WTC11 (cell line): ENCODE results near the gene SRSF4. TPM values are rescaled to one million over a fixed set of nuclear protein-coding genes. Genes with fewer than 3 reads are reported as not detected.

Experiments used
- AR ChIP-seq: fragments of 250-450 bp; sonication (Bioruptor Pico); IDR thresholded peaks from 2 replicates; pipeline ENCODE4 v1.9.0; 2021; ENCODE audit warnings: mild to moderate bottlenecking
- ATF1 ChIP-seq: sonication (generic); formaldehyde crosslinking; IDR thresholded peaks from 2 replicates; pipeline ENCODE4 v1.8.1; 2023; ENCODE audit warnings: mild to moderate bottlenecking, moderate library complexity, missing genetic modification reagents
- ATF2 ChIP-seq: sonication (generic); formaldehyde crosslinking; IDR thresholded peaks from 2 replicates; pipeline ENCODE4 v1.8.1; 2022; ENCODE audit warnings: low read depth, missing genetic modification reagents, borderline replicate concordance
- ATF6 ChIP-seq: sonication (generic); formaldehyde crosslinking; IDR thresholded peaks from 2 replicates; pipeline ENCODE4 v1.8.1; 2023; ENCODE audit warnings: mild to moderate bottlenecking, missing genetic modification reagents
- E2F1 ChIP-seq: sonication (generic); formaldehyde crosslinking; IDR thresholded peaks from 2 replicates; pipeline ENCODE4 v1.8.0; 2022; ENCODE audit warnings: mild to moderate bottlenecking, missing genetic modification reagents
- E2F4 ChIP-seq: sonication (generic); formaldehyde crosslinking; IDR thresholded peaks from 2 replicates; pipeline ENCODE4 v1.8.1; 2022; ENCODE audit warnings: low read depth, mild to moderate bottlenecking, moderate library complexity, missing genetic modification reagents, borderline replicate concordance
- E2F5 ChIP-seq: sonication (generic); formaldehyde crosslinking; IDR thresholded peaks from 2 replicates; pipeline ENCODE4 v1.8.1; 2022; ENCODE audit warnings: mild to moderate bottlenecking, moderate library complexity, missing genetic modification reagents
- FOXK1 ChIP-seq: sonication (generic); formaldehyde crosslinking; IDR thresholded peaks from 2 replicates; pipeline ENCODE4 v1.8.0; 2022; ENCODE audit warnings: mild to moderate bottlenecking, moderate library complexity, missing genetic modification reagents
- GRHL2 ChIP-seq: fragments of 250-450 bp; sonication (Bioruptor Pico); IDR thresholded peaks from 2 replicates; pipeline ENCODE4 v1.8.0; 2022; ENCODE audit warnings: mild to moderate bottlenecking, moderate library complexity; ENCODE audit not compliant: insufficient replicate concordance, severe bottlenecking
- IRF1 ChIP-seq: sonication (generic); formaldehyde crosslinking; IDR thresholded peaks from 2 replicates; pipeline ENCODE4 v1.8.0; 2023; ENCODE audit warnings: missing genetic modification reagents
- MXD4 ChIP-seq: fragments of 250-450 bp; sonication (Bioruptor Pico); IDR thresholded peaks from 2 replicates; pipeline ENCODE4 v1.8.0; 2021; ENCODE audit warnings: mild to moderate bottlenecking, moderate library complexity, borderline replicate concordance
- NR1H2 ChIP-seq: sonication (generic); formaldehyde crosslinking; IDR thresholded peaks from 2 replicates; pipeline ENCODE4 v1.9.0; 2021; ENCODE audit warnings: mild to moderate bottlenecking, moderate library complexity, missing genetic modification reagents
- PREB ChIP-seq: sonication (generic); formaldehyde crosslinking; IDR thresholded peaks from 2 replicates; pipeline ENCODE4 v1.8.1; 2022; ENCODE audit warnings: mild to moderate bottlenecking, missing genetic modification reagents, moderate library complexity, borderline replicate concordance
- PRRX2 ChIP-seq: fragments of 250-450 bp; sonication (Bioruptor Pico); IDR thresholded peaks from 2 replicates; pipeline ENCODE4 v1.8.0; 2021; ENCODE audit warnings: mild to moderate bottlenecking
- STAT6 ChIP-seq: sonication (generic); formaldehyde crosslinking; conservative IDR thresholded peaks from 2 replicates; pipeline ENCODE4 v1.8.1; 2023; ENCODE audit warnings: mild to moderate bottlenecking, low read depth, missing genetic modification reagents, moderate library complexity
- TCF7 ChIP-seq: sonication (generic); formaldehyde crosslinking; IDR thresholded peaks from 2 replicates; pipeline ENCODE4 v1.8.0; 2022; ENCODE audit warnings: mild to moderate bottlenecking, low read depth, missing genetic modification reagents, moderate library complexity
- USF2 ChIP-seq: sonication (generic); formaldehyde crosslinking; IDR thresholded peaks from 2 replicates; pipeline ENCODE4 v1.8.1; 2023; ENCODE audit warnings: mild to moderate bottlenecking, missing genetic modification reagents, moderate library complexity
- ZNF138 ChIP-seq: sonication (generic); formaldehyde crosslinking; conservative IDR thresholded peaks from 2 replicates; pipeline ENCODE4 v1.8.1; 2022; ENCODE audit warnings: mild to moderate bottlenecking, moderate library complexity, missing genetic modification reagents
- total RNA-seq: library from RNA; stranded (reverse); gene quantifications from 3 replicates; pipeline ENCODE4 v1.2.3, GENCODE V29; 2021

Gene SRSF4
- total RNA-seq, 1 experiment from 2014 or later, result 99.9 TPM

- TF ChIP-seq E2F1 (CRISPR knock-in tag) (no peak), ATF1 (CRISPR knock-in tag) (no peak), ATF6 (no peak), AR (CRISPR knock-in tag) (no peak), E2F5 (CRISPR knock-in tag) (no peak), PREB (CRISPR knock-in tag) (no peak), USF2 (CRISPR knock-in tag) (no peak), ATF2 (no peak), IRF1 (no peak), PRRX2 (CRISPR knock-in tag) (no peak), FOXK1 (no peak; the same call in 1 of the 2 replicates), ZNF138 (CRISPR knock-in tag) (no peak), NR1H2 (no peak), GRHL2 (CRISPR knock-in tag) (no peak), MXD4 (CRISPR knock-in tag) (no peak), STAT6 (CRISPR knock-in tag) (no peak), TCF7 (CRISPR knock-in tag) (no peak), E2F4 (CRISPR knock-in tag) (no peak)
Observed at GRCh38 chr1:29124366-29125236, 57.1 kb downstream of the SRSF4 start (continued).
